Tibial artery (tissue), 4 donors: ENCODE measurements around the gene CDK15.

Source experiments
- DNase-seq, 2 donors: peaks; one replicate each; pipeline ENCODE4 v3.0.0-alpha.2; 2019
- H3K27ac ChIP-seq, 2 donors: fragments of 200-600 bp; sonication (generic) in 1 of 2; 1 replicate in 1 of 2; 2 replicates in 1 of 2; pipeline ENCODE4 v1.5.1; 2018 to 2019; ENCODE audit warnings: mild to moderate bottlenecking in 1 of 2
- H3K27me3 ChIP-seq, 2 donors: fragments of 200-600 bp; sonication (generic) in 1 of 2; one replicate each; pipeline versions ENCODE4 v1.5.1 to v1.6.0; 2016 to 2019
- H3K36me3 ChIP-seq, 3 donors: fragments of 200-600 bp; sonication (generic) in 2 of 3; one replicate each; pipeline ENCODE4 v1.5.1; 2016 to 2019; ENCODE audit warnings: mild to moderate bottlenecking in 2 of 3
- H3K4me1 ChIP-seq, 4 donors: fragments of 200-600 bp; sonication (generic) in 2 of 4; 1 replicate in 3 of 4; 2 replicates in 1 of 4; pipeline ENCODE4 v1.5.1; 2016 to 2019
- H3K4me3 ChIP-seq, 2 donors: fragments of 200-600 bp; sonication (generic) in 1 of 2; 1 replicate in 1 of 2; 2 replicates in 1 of 2; pipeline ENCODE4 v1.5.1; 2018 to 2019; ENCODE audit warnings: mild to moderate bottlenecking in 2 of 2
- H3K9me3 ChIP-seq, 3 donors: fragments of 200-600 bp; sonication (generic) in 1 of 3; one replicate each; pipeline ENCODE4 v1.5.1; 2016 to 2019
- CTCF ChIP-seq, 2 experiments: fragments of 200-600 bp in 1 of 2; fragments of 450-650 bp in 1 of 2; IDR thresholded peaks; one replicate each; pipeline ENCODE4 v1.5.1; 2017 to 2019; ENCODE audit warnings: antibody characterized with exemption in 2 of 2, mild to moderate bottlenecking in 1 of 2, moderate library complexity in 1 of 2
- intact Hi-C: fragments of 100-400 bp; cut with DNase I; formaldehyde crosslinking; loops from one replicate; pipeline ENCODE4 v1.15.0; 2023; ENCODE audit warnings: low total_unique reads

Gene CDK15

GRCh38 chr2:201909961-201910361 lies 103.6 kb downstream of the CDK15 start:
- no peaks in the 10 kb centered on the region for H3K36me3 ChIP-seq
- H3K27me3 ChIP-seq: no peaks in the 10 kb centered on the region
- intact Hi-C loops: no loop called here
- no peak for TF ChIP-seq CTCF (IDR thresholded peaks at IDR 0.05)
- DNase-seq: no peak
- no peak overlapping the region for H3K27ac ChIP-seq
- H3K9me3 ChIP-seq: no peaks in the 10 kb centered on the region
- no peaks in the 10 kb centered on the region for H3K4me1 ChIP-seq
- H3K4me3 ChIP-seq: no peak overlapping the region

- no peak overlapping the region for H3K4me3 ChIP-seq
- no peak for DNase-seq
- no peaks in the 10 kb centered on the region for H3K36me3 ChIP-seq
- intact Hi-C loops: no loop called here
- no peaks in the 10 kb centered on the region for H3K9me3 ChIP-seq
- H3K4me1 ChIP-seq: no peaks in the 10 kb centered on the region
- no peaks in the 10 kb centered on the region for H3K27me3 ChIP-seq
- H3K27ac ChIP-seq: no peak overlapping the region
- no peak for TF ChIP-seq CTCF (IDR thresholded peaks at IDR 0.05)
Observed at GRCh38 chr2:201911372-201911771, 105.0 kb downstream of the CDK15 start.

- TF ChIP-seq CTCF (IDR thresholded peaks at IDR 0.05): no peak
- Histone ChIP-seq H3K27ac (no peak overlapping the region), H3K36me3 (no peaks in the 10 kb centered on the region), H3K4me1 (no peaks in the 10 kb centered on the region), H3K4me3 (no peak overlapping the region), H3K27me3 (no peaks in the 10 kb centered on the region), H3K9me3 (no peaks in the 10 kb centered on the region)
- no peak for DNase-seq
- intact Hi-C loops: no loop called here
Observed at GRCh38 chr2:201913201-201913600, 106.9 kb downstream of the CDK15 start.

GRCh38 chr2:201915446-201915845 lies 109.1 kb downstream of the CDK15 start:
- Histone ChIP-seq H3K27ac (no peak overlapping the region), H3K36me3 (no peaks in the 10 kb centered on the region), H3K9me3 (no peaks in the 10 kb centered on the region), H3K4me3 (no peak overlapping the region), H3K27me3 (no peaks in the 10 kb centered on the region), H3K4me1 (no peaks in the 10 kb centered on the region)
- TF ChIP-seq CTCF (IDR thresholded peaks at IDR 0.05): no peak
- DNase-seq: no peak
- intact Hi-C loops: no loop called here

GRCh38 chr2:201916565-201916964 lies 110.2 kb downstream of the CDK15 start:
- Histone ChIP-seq H3K4me1 (no peaks in the 10 kb centered on the region), H3K4me3 (no peak overlapping the region), H3K9me3 (no peaks in the 10 kb centered on the region), H3K27ac (no peak overlapping the region), H3K36me3 (no peaks in the 10 kb centered on the region), H3K27me3 (no peaks in the 10 kb centered on the region)
- intact Hi-C loops: no loop called here
- no peak for TF ChIP-seq CTCF (IDR thresholded peaks at IDR 0.05)
- DNase-seq: no peak

GRCh38 chr2:201918616-201919307 lies 112.4 kb downstream of the CDK15 start:
- DNase-seq: no peak
- Histone ChIP-seq H3K4me3 (no peak overlapping the region), H3K9me3 (no peaks in the 10 kb centered on the region), H3K36me3 (no peaks in the 10 kb centered on the region), H3K27me3 (no peaks in the 10 kb centered on the region), H3K4me1 (no peaks in the 10 kb centered on the region), H3K27ac (no peak overlapping the region)
- no peak for TF ChIP-seq CTCF (IDR thresholded peaks at IDR 0.05)
- intact Hi-C loops: no loop called here
